ENCODE measurements around the gene RYR2. TPM values are rescaled to one million over a fixed set of nuclear protein-coding genes. Genes with fewer than 3 reads are reported as not detected.

Gene RYR2
- polyA plus RNA-seq, 1 experiment = not detected

DNA sequence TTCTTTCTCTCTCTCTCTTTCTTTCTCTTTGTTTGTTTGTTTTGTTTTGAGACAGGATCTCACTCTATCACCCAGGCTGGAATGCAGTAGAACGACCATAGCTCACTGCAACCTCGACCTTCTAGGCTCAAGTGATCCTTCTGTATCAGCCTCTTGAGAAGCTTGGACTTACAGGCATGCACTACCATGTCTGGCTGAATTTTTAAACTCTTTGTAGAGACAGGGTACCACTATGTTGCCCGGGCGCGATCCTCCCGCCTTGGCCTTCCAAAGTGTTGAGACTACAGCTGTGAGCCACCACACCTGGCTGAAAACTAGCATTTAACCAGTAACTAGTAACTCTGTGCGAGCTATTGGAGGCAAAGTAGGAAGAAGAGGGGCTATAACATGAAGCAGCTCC lies 523.3 kb downstream of the RYR2 start:
- Histone ChIP-seq H3K4me3 (ENCODE audit: low read depth, low read length) (no peak overlapping the region), H3K27ac (ENCODE audit: low read depth, low read length) (no peak overlapping the region), H3K9me3 (ENCODE audit: control insufficient read depth, insufficient read depth, low read length) (no peaks in the 10 kb centered on the region; the same call in 1 of the 2 replicates), H3K27me3 (ENCODE audit: control insufficient read depth, insufficient read depth, low read length) (no peaks in the 10 kb centered on the region)
- CTCF ChIA-PET = interaction anchor here (0.9 kb wide), 2 partner anchors 11 to 956 kb away, joined by 3 to 4 read pairs; no protein-coding TSS in a partner anchor
- TF ChIP-seq, protein P1, sequence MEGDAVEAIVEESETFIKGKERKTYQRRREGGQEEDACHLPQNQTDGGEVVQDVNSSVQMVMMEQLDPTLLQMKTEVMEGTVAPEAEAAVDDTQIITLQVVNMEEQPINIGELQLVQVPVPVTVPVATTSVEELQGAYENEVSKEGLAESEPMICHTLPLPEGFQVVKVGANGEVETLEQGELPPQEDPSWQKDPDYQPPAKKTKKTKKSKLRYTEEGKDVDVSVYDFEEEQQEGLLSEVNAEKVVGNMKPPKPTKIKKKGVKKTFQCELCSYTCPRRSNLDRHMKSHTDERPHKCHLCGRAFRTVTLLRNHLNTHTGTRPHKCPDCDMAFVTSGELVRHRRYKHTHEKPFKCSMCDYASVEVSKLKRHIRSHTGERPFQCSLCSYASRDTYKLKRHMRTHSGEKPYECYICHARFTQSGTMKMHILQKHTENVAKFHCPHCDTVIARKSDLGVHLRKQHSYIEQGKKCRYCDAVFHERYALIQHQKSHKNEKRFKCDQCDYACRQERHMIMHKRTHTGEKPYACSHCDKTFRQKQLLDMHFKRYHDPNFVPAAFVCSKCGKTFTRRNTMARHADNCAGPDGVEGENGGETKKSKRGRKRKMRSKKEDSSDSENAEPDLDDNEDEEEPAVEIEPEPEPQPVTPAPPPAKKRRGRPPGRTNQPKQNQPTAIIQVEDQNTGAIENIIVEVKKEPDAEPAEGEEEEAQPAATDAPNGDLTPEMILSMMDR (IDR thresholded peaks at IDR 0.05; ENCODE audit: low read depth, low read length) = no peak
- POLR2A ChIA-PET = no interaction called here
- no peak for DNase-seq (ENCODE audit: low read depth, low spot score)

DNA sequence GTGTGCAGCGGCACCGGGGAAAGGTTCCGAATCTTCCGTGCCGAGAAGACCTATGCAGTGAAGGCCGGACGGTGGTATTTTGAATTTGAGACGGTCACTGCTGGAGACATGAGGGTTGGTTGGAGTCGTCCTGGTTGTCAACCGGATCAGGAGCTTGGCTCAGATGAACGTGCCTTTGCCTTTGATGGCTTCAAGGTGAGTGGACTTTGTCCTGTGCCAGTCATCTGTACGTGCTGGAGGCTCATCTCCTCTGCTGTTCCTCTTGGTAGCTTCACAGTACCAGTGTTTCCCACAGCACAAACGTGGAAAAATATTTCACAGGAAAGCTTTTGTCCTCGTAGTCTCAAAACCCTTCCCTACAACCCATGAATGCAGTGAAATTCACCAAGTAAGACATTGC lies 524.6 kb downstream of the RYR2 start:
- H3K4me3 ChIP-seq (ENCODE audit: low read depth, low read length) = no peak overlapping the region
- no peaks in the 10 kb centered on the region; the same call in none of the 2 replicates for H3K9me3 ChIP-seq (ENCODE audit: control insufficient read depth, insufficient read depth, low read length)
- ChIA-PET POLR2A (interaction anchor here (0.6 kb wide), 1 partner anchor 724 kb away, joined by 3 read pairs; no protein-coding TSS in a partner anchor), CTCF (interaction anchor here (2.0 kb wide), 1 partner anchor 957 kb away, joined by 6 read pairs; no protein-coding TSS in a partner anchor)
- H3K27me3 ChIP-seq (ENCODE audit: control insufficient read depth, insufficient read depth, low read length) = no peaks in the 10 kb centered on the region
- TF ChIP-seq, protein P1 (IDR thresholded peaks at IDR 0.05; ENCODE audit: low read depth, low read length) = no peak
- no peak for DNase-seq (ENCODE audit: low read depth, low spot score)
- no peak overlapping the region for H3K27ac ChIP-seq (ENCODE audit: low read depth, low read length)

DNA sequence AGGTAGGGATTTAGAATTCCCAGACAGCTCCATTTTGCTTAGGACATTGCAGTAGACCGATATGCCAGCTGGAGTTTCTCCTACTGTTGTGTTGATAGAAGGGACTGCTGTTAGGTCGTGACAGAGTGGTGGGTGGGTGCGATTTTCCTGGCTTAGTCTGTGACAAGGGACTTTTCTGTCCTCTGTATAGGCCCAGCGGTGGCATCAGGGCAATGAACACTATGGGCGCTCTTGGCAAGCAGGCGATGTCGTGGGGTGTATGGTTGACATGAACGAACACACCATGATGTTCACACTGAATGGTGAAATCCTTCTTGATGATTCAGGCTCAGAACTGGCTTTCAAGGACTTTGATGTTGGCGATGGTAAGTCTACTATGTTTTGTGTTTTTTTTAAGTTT lies 527.0 kb downstream of the RYR2 start:
- H3K27ac ChIP-seq (ENCODE audit: low read depth, low read length) = no peak overlapping the region
- CTCF ChIA-PET = interaction anchor here (2.0 kb wide), 1 partner anchor 960 kb away, joined by 6 read pairs; no protein-coding TSS in a partner anchor

DNA sequence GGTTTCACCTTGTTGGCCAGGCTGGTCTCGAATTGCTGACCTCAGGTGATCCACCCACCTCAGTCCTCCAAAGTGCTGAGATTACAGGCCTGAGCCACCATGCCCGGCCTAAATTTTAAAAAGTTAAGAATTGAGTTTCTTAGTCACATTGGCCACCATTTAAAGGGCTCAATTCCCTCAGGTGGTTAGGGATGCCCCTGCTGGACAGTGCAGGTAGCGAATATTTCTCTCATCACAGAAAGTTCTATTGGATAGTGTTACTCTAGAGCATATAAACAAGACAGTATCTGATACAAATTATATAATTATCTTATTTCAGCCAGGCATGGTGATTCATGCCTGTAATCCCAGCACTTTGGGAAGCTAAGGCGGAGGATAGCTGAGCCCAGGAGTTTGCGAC lies 528.5 kb downstream of the RYR2 start:
- TF ChIP-seq, protein P1 (IDR thresholded peaks at IDR 0.05; ENCODE audit: low read depth, low read length) = no peak
- no peaks in the 10 kb centered on the region for H3K27me3 ChIP-seq (ENCODE audit: control insufficient read depth, insufficient read depth, low read length)
- H3K27ac ChIP-seq (ENCODE audit: low read depth, low read length) = no peak overlapping the region
- ChIA-PET POLR2A (no interaction called here), CTCF (no interaction called here)
- no peak overlapping the region for H3K4me3 ChIP-seq (ENCODE audit: low read depth, low read length)
- DNase-seq (ENCODE audit: low read depth, low spot score) = no peak
- H3K9me3 ChIP-seq (ENCODE audit: control insufficient read depth, insufficient read depth, low read length) = peaks cover 3% of the 10 kb centered on the region

More for the DNA sequence above, 527.0 kb downstream of the RYR2 start:
- POLR2A ChIA-PET = no interaction called here
- Histone ChIP-seq H3K4me3 (ENCODE audit: low read depth, low read length) (no peak overlapping the region), H3K27me3 (ENCODE audit: control insufficient read depth, insufficient read depth, low read length) (no peaks in the 10 kb centered on the region), H3K9me3 (ENCODE audit: control insufficient read depth, insufficient read depth, low read length) (peaks cover 3% of the 10 kb centered on the region)
- TF ChIP-seq, protein P1 (IDR thresholded peaks at IDR 0.05; ENCODE audit: low read depth, low read length) = no peak
- no peak for DNase-seq (ENCODE audit: low read depth, low spot score)

DNA sequence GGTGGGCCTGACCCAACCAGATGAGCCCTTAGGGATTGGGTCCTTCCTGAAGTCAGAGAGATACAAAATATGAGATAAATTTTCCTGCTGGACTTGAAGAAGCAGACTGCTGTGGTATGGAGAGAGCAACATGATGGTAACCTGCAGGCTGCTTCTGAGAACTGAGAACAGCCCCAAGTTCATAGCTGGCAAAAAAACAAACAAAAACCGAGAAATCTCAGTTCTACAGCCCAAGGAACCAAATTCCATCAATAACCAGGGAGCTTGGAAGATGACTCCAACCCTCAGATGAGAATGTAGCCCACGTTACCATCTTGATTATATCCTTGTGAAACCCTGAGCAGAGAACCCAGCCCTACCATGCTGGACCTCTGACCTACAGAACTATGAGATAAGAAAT lies 532.6 kb downstream of the RYR2 start:
- POLR2A ChIA-PET = no interaction called here
- Histone ChIP-seq H3K27ac (ENCODE audit: low read depth, low read length) (no peak overlapping the region), H3K27me3 (ENCODE audit: control insufficient read depth, insufficient read depth, low read length) (no peaks in the 10 kb centered on the region), H3K9me3 (ENCODE audit: control insufficient read depth, insufficient read depth, low read length) (peaks cover 3% of the 10 kb centered on the region), H3K4me3 (ENCODE audit: low read depth, low read length) (no peak overlapping the region)
- CTCF ChIA-PET = no interaction called here
- DNase-seq (ENCODE audit: low read depth, low spot score) = no peak
- TF ChIP-seq, protein P1 (IDR thresholded peaks at IDR 0.05; ENCODE audit: low read depth, low read length) = no peak

Measured in AG04450 (cell line).